H9 (cell line): ENCODE data around the gene MYO15B. TPM values are rescaled to one million over a fixed set of nuclear protein-coding genes. Genes with fewer than 3 reads are reported as not detected.

Experiments used
- DNase-seq: peaks from one replicate; pipeline ENCODE4 v3.0.0-alpha.2; 2017
- H2AFZ ChIP-seq: one replicate; pipeline ENCODE4 v1.6.1; 2013; ENCODE audit warnings: mild to moderate bottlenecking, low read length, control low read depth, moderate library complexity
- H2AK5ac ChIP-seq: 2 replicates; pipeline ENCODE4 v1.6.1; 2013; ENCODE audit warnings: low read length, control low read depth, mixed read lengths; ENCODE audit not compliant: insufficient read length
- H2BK120ac ChIP-seq: one replicate; pipeline ENCODE4 v1.6.1; 2013; ENCODE audit warnings: low read depth, mild to moderate bottlenecking, low read length, control low read depth, inconsistent platforms; ENCODE audit not compliant: poor library complexity, severe bottlenecking
- H2BK12ac ChIP-seq: 2 replicates; pipeline ENCODE4 v1.6.1; 2013; ENCODE audit warnings: low read length, control low read depth, mixed read lengths, low read depth; ENCODE audit not compliant: insufficient read length
- H2BK15ac ChIP-seq: 2 replicates; pipeline ENCODE4 v1.6.1; 2013; ENCODE audit warnings: low read depth, low read length, control low read depth
- H2BK20ac ChIP-seq: one replicate; pipeline ENCODE4 v1.6.1; 2013; ENCODE audit warnings: low read depth, mild to moderate bottlenecking, low read length, control low read depth, inconsistent platforms; ENCODE audit not compliant: poor library complexity, severe bottlenecking
- H2BK5ac ChIP-seq: 2 replicates; pipeline ENCODE4 v1.6.1; 2013; ENCODE audit warnings: low read length, control low read depth, mixed read lengths; ENCODE audit not compliant: insufficient read length
- H3K14ac ChIP-seq: 2 replicates; pipeline ENCODE4 v1.6.1; 2013; ENCODE audit warnings: low read length, control low read depth; ENCODE audit not compliant: insufficient read depth
- H3K18ac ChIP-seq: 2 replicates; pipeline ENCODE4 v1.6.1; 2013; ENCODE audit warnings: low read depth, mild to moderate bottlenecking, mixed read lengths, low read length, control low read depth; ENCODE audit not compliant: insufficient read length
- H3K23ac ChIP-seq: 2 replicates; pipeline ENCODE4 v1.6.1; 2013; ENCODE audit warnings: low read length, control low read depth, mixed read lengths, low read depth; ENCODE audit not compliant: insufficient read length
- H3K23me2 ChIP-seq: 2 replicates; pipeline ENCODE4 v1.6.1; 2013; ENCODE audit warnings: low read depth, mild to moderate bottlenecking, mixed read lengths, low read length, control low read depth; ENCODE audit not compliant: insufficient read length, poor library complexity, severe bottlenecking
- H3K27ac ChIP-seq: 2 replicates; pipeline ENCODE4 v1.5.1; 2013; ENCODE audit warnings: low read length, control low read depth, mixed read lengths, low read depth; ENCODE audit not compliant: insufficient read length
- H3K27me3 ChIP-seq: 2 replicates; pipeline ENCODE4 v1.6.1; 2013; ENCODE audit warnings: low read length, control low read depth, inconsistent platforms; ENCODE audit not compliant: insufficient read depth
- H3K4ac ChIP-seq: 2 replicates; pipeline ENCODE4 v1.6.1; 2013; ENCODE audit warnings: low read depth, mild to moderate bottlenecking, control low read depth, inconsistent platforms, low read length, moderate library complexity
- H3K4me1 ChIP-seq: 2 replicates; pipeline ENCODE4 v1.6.1; 2013; ENCODE audit warnings: low read length, control low read depth, inconsistent platforms; ENCODE audit not compliant: insufficient read depth
- H3K4me2 ChIP-seq: 2 replicates; pipeline ENCODE4 v1.6.1; 2013; ENCODE audit warnings: low read length, control low read depth, mixed read lengths; ENCODE audit not compliant: insufficient read length, insufficient read depth
- H3K56ac ChIP-seq: 2 replicates; pipeline ENCODE4 v1.6.1; 2013; ENCODE audit warnings: low read depth, mild to moderate bottlenecking, mixed read lengths, low read length, control low read depth; ENCODE audit not compliant: insufficient read length
- H3K79me1 ChIP-seq: 2 replicates; pipeline ENCODE4 v1.6.1; 2013; ENCODE audit warnings: low read depth, mild to moderate bottlenecking, moderate library complexity, low read length, control low read depth, inconsistent platforms; ENCODE audit not compliant: insufficient read depth, poor library complexity, severe bottlenecking
- H3K79me2 ChIP-seq: 2 replicates; pipeline ENCODE4 v1.6.1; 2013; ENCODE audit warnings: low read length, control low read depth, inconsistent platforms; ENCODE audit not compliant: insufficient read depth
- H3K9ac ChIP-seq: 2 replicates; pipeline ENCODE4 v1.6.1; 2013; ENCODE audit warnings: low read length, control low read depth, mixed read lengths; ENCODE audit not compliant: insufficient read length; ENCODE audit errors: extremely low read depth
- H3K9me3 ChIP-seq: one replicate; pipeline ENCODE4 v1.6.1; 2013; ENCODE audit warnings: low read depth, low read length, inconsistent platforms; ENCODE audit not compliant: control insufficient read depth
- H3T11ph ChIP-seq: one replicate; pipeline ENCODE4 v1.6.1; 2013; ENCODE audit warnings: mild to moderate bottlenecking, low read length, control low read depth, inconsistent platforms
- H4K20me1 ChIP-seq: one replicate; pipeline ENCODE4 v1.6.1; 2013; ENCODE audit not compliant: control insufficient read depth, insufficient read length, insufficient read depth
- H4K5ac ChIP-seq: 2 replicates; pipeline ENCODE4 v1.6.1; 2013; ENCODE audit warnings: low read depth, mild to moderate bottlenecking, mixed read lengths, low read length, control low read depth; ENCODE audit not compliant: insufficient read length
- H4K8ac ChIP-seq: replicated peaks from 2 replicates; pipeline ENCODE4 v1.6.1; 2013; ENCODE audit warnings: low read length, control low read depth, mixed read lengths, low read depth; ENCODE audit not compliant: insufficient read length
- H4K91ac ChIP-seq: 2 replicates; pipeline ENCODE4 v1.6.1; 2013; ENCODE audit warnings: low read depth, mild to moderate bottlenecking, moderate library complexity, mixed read lengths, low read length, control low read depth; ENCODE audit not compliant: insufficient read length
- H3K27ac Mint-ChIP-seq, 3 experiments: 2 replicates in 2 of 3; 3 replicates in 1 of 3; pipeline ENCODE4 v1.8.0; 2020 to 2021; ENCODE audit warnings: mixed read lengths in 3 of 3, mild to moderate bottlenecking in 1 of 3, moderate library complexity in 1 of 3
- H3K27me3 Mint-ChIP-seq: 2 replicates; pipeline ENCODE4 v1.8.0; 2021; ENCODE audit warnings: low read depth, mild to moderate bottlenecking, moderate library complexity, mixed read lengths
- H3K36me3 Mint-ChIP-seq, 3 experiments: 2 replicates in 2 of 3; 3 replicates in 1 of 3; pipeline ENCODE4 v1.8.0; 2020 to 2021; ENCODE audit warnings: low read depth in 3 of 3, mixed read lengths in 3 of 3; ENCODE audit not compliant: insufficient read depth in 1 of 3
- H3K4me1 Mint-ChIP-seq, 2 experiments: 2 replicates each; pipeline ENCODE4 v1.8.0; 2020; ENCODE audit warnings: mixed read lengths in 2 of 2
- H3K4me3 Mint-ChIP-seq, 2 experiments: 2 replicates in 1 of 2; 3 replicates in 1 of 2; pipeline ENCODE4 v1.8.0; 2020 to 2021; ENCODE audit warnings: mild to moderate bottlenecking in 2 of 2, mixed read lengths in 2 of 2, moderate library complexity in 1 of 2
- H3K9me3 Mint-ChIP-seq, 2 experiments: 2 replicates in 1 of 2; 3 replicates in 1 of 2; pipeline ENCODE4 v1.8.0; 2020; ENCODE audit warnings: mild to moderate bottlenecking in 2 of 2, mixed read lengths in 2 of 2, moderate library complexity in 1 of 2
- CTCF ChIP-seq: fragments of 200-600 bp; sonication (generic); conservative IDR thresholded peaks from 3 replicates; pipeline ENCODE4 v1.8.0; 2021; ENCODE audit warnings: antibody characterized with exemption, mild to moderate bottlenecking
- WGBS: extraction: QIAGEN DNeasy Blood & Tissue Kit; methylation state at CpG from one replicate; pipeline ENCODE4 v1.1.7; 2013; ENCODE audit warnings: missing lambda C conversion rate, low lambda C conversion rate, mixed read lengths; ENCODE audit not compliant: insufficient read length; ENCODE audit errors: extremely low coverage; 5-methylcytosine and 5-hydroxymethylcytosine counted together
- total RNA-seq: library from RNA; stranded (reverse); gene quantifications from 2 replicates; pipeline ENCODE4 v1.2.1, GENCODE V29; 2021

MYO15B gene
- total RNA-seq, 1 experiment from 2014 or later: 41.9 TPM

- H3K23ac ChIP-seq: no peak overlapping the region
- no peak overlapping the region for H3K9ac ChIP-seq
- H3K4ac ChIP-seq: no peak overlapping the region
- no peaks in the 10 kb centered on the region for H3K79me2 ChIP-seq
- H3T11ph ChIP-seq: no peak overlapping the region
- H3K4me3 Mint-ChIP-seq: no peak overlapping the region
- no peak overlapping the region for H2BK12ac ChIP-seq
- H2BK20ac ChIP-seq: no peak overlapping the region
- no peaks in the 10 kb centered on the region for H3K9me3 Mint-ChIP-seq
- no peak overlapping the region for H2BK15ac ChIP-seq
- WGBS: no CpG with 5 or more reads among the region's 13 CpGs
- H3K27ac Mint-ChIP-seq: no peak overlapping the region; a peak in 1 of 7 replicates
- no peak overlapping the region for H4K5ac ChIP-seq
- H3K27me3 Mint-ChIP-seq: no peaks in the 10 kb centered on the region
- H3K14ac ChIP-seq: no peak overlapping the region
- H3K4me2 ChIP-seq: no peak overlapping the region
- H3K9me3 ChIP-seq: no peaks in the 10 kb centered on the region
- H3K23me2 ChIP-seq: no peaks in the 10 kb centered on the region
- no peak for DNase-seq
- H3K4me1 Mint-ChIP-seq: peaks cover 27 to 32% of the 10 kb centered on the region in 2 experiments
- no peaks in the 10 kb centered on the region for H3K79me1 ChIP-seq
- H3K27ac ChIP-seq: no peak overlapping the region
- H3K27me3 ChIP-seq: no peaks in the 10 kb centered on the region
- H3K56ac ChIP-seq: no peak overlapping the region
- no peak overlapping the region for H2BK5ac ChIP-seq
- no peak for TF ChIP-seq CTCF
- no peak overlapping the region for H2AK5ac ChIP-seq
- no peak overlapping the region for H3K18ac ChIP-seq
- no peak overlapping the region for H4K91ac ChIP-seq
- H4K8ac ChIP-seq: no peak overlapping the region
- H3K36me3 Mint-ChIP-seq: peaks cover 0 to 4% (median 3%) of the 10 kb centered on the region in 3 experiments; a peak in 2 of 7 replicates
- no peak overlapping the region for H2AFZ ChIP-seq
- no peak overlapping the region for H2BK120ac ChIP-seq
- H3K4me1 ChIP-seq: peaks cover 7% of the 10 kb centered on the region; the same call in 1 of the 2 replicates
- no peaks in the 10 kb centered on the region for H4K20me1 ChIP-seq
Observed at GRCh38 chr17:75640556-75641119, 53.0 kb downstream of the MYO15B start.
